GM12801 (cell line): Measurements from ENCODE around the gene CARD19.

Experiments used
- TF ChIP-seq, protein P1 (sequence below): IDR thresholded peaks from one replicate; pipeline ENCODE4 v1.5.1; 2011; ENCODE audit warnings: control low read depth; ENCODE audit not compliant: insufficient read length; ENCODE audit errors: extremely low read depth

The CARD19 gene

DNA sequence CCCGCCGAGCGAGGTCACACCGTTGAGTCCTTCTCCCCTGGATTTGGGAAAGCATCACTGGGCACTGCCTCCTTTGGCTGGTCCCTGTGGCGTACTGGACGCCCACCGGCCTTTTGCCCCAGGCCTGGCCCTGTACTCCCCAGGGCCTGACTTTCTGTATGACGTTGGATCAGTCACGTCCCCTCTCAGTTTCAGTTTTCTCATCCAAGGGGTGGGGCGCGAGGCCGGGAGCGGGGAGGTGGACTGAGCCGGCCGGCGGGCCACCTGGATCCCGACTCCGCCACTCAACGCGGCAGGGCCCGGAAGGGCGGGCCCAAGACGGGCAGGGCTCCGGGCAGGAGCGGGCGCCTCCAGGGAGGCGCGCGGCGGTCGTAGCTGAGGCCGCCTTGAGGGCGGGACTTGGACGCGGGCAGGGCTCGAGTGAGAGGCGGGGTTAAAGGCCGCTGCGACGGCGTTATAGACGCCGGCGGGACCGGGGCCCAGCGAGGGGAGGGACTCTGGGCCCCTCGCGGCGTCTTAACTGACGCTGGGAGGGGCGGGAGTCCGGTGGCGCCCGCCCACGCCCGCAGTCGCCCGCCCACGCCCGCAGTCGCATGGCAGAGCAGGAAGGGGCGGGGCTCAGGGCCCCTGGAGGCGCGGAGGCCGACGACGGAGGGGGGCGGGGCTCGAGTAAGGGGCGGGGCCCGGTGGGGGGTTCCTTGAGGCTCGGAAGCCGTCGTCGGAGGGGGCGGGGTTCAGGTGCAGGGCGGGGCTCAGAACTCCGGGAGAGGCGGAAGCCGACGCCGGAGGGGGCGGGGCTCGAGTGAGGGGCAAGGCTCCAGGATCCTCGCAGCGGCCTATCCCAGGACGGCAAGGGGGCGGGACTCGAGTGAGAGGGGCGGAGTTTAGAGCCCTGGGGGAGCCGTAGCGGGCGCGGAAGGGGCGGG, 549 bp upstream of the CARD19 start:
- TF ChIP-seq, protein P1, sequence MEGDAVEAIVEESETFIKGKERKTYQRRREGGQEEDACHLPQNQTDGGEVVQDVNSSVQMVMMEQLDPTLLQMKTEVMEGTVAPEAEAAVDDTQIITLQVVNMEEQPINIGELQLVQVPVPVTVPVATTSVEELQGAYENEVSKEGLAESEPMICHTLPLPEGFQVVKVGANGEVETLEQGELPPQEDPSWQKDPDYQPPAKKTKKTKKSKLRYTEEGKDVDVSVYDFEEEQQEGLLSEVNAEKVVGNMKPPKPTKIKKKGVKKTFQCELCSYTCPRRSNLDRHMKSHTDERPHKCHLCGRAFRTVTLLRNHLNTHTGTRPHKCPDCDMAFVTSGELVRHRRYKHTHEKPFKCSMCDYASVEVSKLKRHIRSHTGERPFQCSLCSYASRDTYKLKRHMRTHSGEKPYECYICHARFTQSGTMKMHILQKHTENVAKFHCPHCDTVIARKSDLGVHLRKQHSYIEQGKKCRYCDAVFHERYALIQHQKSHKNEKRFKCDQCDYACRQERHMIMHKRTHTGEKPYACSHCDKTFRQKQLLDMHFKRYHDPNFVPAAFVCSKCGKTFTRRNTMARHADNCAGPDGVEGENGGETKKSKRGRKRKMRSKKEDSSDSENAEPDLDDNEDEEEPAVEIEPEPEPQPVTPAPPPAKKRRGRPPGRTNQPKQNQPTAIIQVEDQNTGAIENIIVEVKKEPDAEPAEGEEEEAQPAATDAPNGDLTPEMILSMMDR: no peak

DNA sequence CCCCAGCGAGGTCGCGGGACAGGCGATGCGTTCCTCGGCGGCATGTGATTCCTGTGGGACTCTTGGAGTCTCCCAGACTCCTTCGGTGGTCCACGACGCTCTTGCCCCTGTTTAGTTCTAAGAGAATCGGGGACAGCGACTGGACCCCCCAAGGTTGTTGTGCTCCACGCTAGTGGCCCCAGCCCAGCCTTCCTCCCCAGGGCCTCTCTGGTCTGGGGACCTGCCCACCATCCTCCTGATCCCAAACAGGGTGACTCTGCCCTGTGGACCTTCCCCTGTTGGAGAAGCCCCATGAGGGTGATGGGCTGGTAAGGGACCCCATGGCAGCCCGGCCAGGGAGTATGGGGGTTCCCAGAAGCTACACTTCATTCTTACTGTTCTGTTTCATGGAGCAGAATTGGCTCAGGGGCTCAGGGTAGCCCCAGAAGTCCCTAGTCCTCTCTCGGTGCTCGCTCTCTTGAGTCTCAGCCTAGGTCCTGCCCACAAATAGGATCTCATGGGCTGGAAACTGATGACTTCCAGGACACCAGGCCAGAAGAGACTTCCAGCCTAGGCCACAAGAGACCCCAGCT, 880 bp downstream of the CARD19 start:
- TF ChIP-seq, protein P1: no peak

DNA sequence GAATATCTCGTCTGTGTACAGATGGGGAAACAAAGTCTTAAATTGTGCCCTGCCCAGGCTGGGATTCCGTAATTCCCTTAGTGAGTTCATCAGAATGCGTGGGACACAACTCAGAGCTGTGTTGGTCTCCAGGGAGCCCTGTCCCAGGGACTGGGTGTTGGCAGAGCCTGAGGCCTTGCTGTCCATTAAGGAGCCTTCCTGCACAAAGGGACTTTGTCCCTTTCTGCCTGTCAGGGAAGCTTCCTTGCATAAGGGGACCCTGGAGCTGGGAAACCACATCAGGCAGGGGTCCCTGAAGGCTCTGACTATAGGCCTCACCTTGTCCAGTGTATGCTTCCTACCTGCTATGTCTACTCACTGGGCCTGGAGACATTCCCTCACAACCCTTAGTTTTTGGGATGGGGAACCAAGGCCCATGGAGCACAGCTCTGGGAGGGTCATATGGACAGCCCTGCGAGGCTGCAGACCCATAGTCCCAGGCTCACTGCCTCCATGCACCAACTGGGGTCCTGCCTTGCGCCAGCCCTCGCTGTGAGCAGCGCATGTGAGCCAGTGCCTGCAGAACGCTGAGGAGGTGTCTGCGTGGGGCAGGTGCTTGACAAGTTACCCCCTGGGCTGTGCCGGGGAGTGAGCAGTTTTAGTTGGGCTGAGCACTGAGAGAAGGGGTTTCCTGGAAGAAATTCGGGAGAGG, 1.6 kb downstream of the CARD19 start:
- TF ChIP-seq, protein P1: no peak

DNA sequence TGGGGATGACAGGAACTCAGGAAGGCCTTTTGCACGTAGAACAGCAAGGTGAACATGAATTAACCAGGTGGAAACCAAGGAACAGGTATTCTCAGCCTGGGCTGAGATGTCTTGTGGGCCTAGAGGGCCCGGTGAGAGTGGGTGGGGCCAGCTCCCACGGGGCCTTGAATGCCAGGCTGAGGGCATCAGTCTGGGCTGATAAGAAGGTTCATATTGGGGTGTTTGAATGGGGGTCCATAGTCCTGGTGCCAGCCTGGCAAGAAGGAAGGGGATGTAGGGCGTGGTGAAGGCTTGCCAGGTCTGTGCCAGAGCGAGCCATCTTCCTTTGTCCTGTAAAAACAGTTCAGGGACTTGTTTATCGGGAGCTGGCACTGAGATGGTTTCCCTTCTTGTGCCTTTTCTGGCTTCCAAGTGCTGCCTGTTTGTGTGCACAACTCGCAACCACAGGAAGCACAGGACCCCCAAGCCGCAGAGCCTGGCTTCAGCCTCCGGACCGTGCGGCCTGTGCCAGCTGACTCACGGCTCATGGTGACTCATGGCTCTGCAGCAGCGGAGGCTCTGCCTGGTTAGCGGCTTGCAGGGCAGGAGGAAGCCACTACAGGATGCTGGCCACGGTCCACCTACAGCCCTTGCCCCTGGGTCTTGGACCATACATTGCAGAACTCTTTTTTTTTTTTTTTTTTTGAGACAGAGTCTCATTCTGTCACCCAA, 2.4 kb downstream of the CARD19 start:
- TF ChIP-seq, protein P1: no peak

DNA sequence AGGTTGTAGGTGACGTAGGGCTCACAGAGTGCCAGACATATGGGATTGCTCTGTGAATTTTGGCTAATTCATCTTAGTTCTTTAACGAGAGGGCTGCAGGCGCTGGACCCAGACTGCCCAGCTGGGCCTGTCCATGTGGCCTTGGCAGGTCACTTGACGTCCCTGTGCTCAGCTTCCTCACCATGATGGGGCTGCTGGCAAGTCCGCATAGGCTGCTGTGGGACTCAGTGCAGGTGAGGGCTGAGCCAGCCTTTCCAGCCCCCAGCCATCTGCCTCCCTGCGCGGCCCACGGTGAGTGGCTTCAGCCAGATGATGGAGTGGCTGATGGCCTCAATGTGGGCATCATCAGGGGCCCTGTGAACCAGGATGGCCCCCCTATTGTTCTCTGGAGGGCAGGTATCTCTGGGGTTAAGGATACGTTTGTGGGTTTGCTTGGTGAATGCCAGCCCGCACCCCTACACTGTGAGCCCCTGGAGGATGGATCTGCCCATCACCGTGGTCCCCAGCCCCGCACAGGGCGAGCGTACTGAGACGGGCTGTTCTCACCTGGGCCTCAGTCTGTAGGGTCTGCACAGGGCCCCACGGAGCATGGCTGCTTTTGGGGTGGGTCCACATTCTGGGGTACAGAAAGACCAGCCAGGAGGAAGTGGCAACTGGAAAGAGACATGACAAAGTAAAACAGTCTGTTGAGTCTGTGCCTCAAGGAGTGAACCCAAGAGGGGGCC, 3.7 kb downstream of the CARD19 start:
- TF ChIP-seq, protein P1: no peak

DNA sequence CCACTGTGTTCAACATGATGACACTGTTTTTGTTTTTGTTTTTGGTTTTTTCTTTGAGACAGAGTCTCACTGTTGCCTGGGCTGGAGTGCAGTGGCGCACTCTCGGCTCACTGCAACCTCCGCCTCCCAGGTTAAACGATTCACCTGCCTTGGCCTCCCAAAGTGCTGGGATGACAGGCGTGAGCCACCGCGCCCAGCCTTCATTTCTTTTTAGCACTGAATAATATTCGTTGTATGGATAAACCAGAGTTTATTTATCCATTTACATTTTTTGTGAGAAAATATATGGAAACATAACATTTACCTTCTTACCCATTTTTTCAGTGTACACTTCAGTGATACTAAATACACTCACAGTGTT, 4.2 kb downstream of the CARD19 start:
- TF ChIP-seq, protein P1: no peak
